ENCODE measurements around the gene GHRL. TPM values are rescaled to one million over a fixed set of nuclear protein-coding genes. Genes with fewer than 3 reads are reported as not detected.

GHRL gene
- total RNA-seq, 3 donors from 2014 or later, result 0.51 to 0.63 (median 0.55) TPM

GRCh38 chr3:10284496-10284895 is 8.3 kb downstream of the GHRL start:
- ATAC-seq (no peak), DNase-seq (no peak)
- Histone ChIP-seq H3K9me3 (no peaks in the 10 kb centered on the region), H3K4me1 (ENCODE audit: low read depth) (no peaks in the 10 kb centered on the region), H3K4me3 (no peak overlapping the region), H3K36me3 (ENCODE audit: low read depth) (no peaks in the 10 kb centered on the region)
- intact Hi-C loops (cut with DNase I, micrococcal nuclease), result no loop called here
- no peak for TF ChIP-seq CTCF (IDR thresholded peaks at IDR 0.05)

GRCh38 chr3:10283638-10284037 is 9.1 kb downstream of the GHRL start:
- no peak for DNase-seq
- intact Hi-C loops (cut with DNase I, micrococcal nuclease), result no loop called here
- Histone ChIP-seq H3K4me1 (ENCODE audit: low read depth) (no peaks in the 10 kb centered on the region), H3K4me3 (no peak overlapping the region), H3K36me3 (ENCODE audit: low read depth) (no peaks in the 10 kb centered on the region), H3K9me3 (no peaks in the 10 kb centered on the region)
- ATAC-seq, result no peak
- TF ChIP-seq CTCF (IDR thresholded peaks at IDR 0.05), result no peak

GRCh38 chr3:10281951-10282350 is 10.8 kb downstream of the GHRL start:
- H3K4me3 ChIP-seq, result no peak overlapping the region
- no peaks in the 10 kb centered on the region for H3K4me1 ChIP-seq (ENCODE audit: low read depth)
- H3K36me3 ChIP-seq (ENCODE audit: low read depth), result no peaks in the 10 kb centered on the region
- H3K9me3 ChIP-seq, result no peaks in the 10 kb centered on the region
- ATAC-seq (no peak), DNase-seq (no peak)
- TF ChIP-seq CTCF (IDR thresholded peaks at IDR 0.05), result no peak
- intact Hi-C loops (cut with DNase I, micrococcal nuclease), result no loop called here

GRCh38 chr3:10280571-10280970 is 12.2 kb downstream of the GHRL start:
- no peak for ATAC-seq
- intact Hi-C loops (cut with DNase I, micrococcal nuclease), result no loop called here
- Histone ChIP-seq H3K9me3 (no peaks in the 10 kb centered on the region), H3K4me1 (ENCODE audit: low read depth) (no peaks in the 10 kb centered on the region), H3K4me3 (no peak overlapping the region), H3K36me3 (ENCODE audit: low read depth) (no peaks in the 10 kb centered on the region)
- no peak for DNase-seq
- no peak for TF ChIP-seq CTCF (IDR thresholded peaks at IDR 0.05)

GRCh38 chr3:10280177-10280529 is 12.6 kb downstream of the GHRL start:
- TF ChIP-seq CTCF (IDR thresholded peaks at IDR 0.05), result no peak
- Histone ChIP-seq H3K4me3 (no peak overlapping the region), H3K4me1 (ENCODE audit: low read depth) (no peaks in the 10 kb centered on the region), H3K36me3 (ENCODE audit: low read depth) (no peaks in the 10 kb centered on the region), H3K9me3 (no peaks in the 10 kb centered on the region)
- intact Hi-C loops (cut with DNase I, micrococcal nuclease), result no loop called here
- no peak for DNase-seq
- ATAC-seq, result no peak
